ENCODE data around the gene ADAP2. TPM values are rescaled to one million over a fixed set of nuclear protein-coding genes. Genes with fewer than 3 reads are reported as not detected.

ADAP2 gene
- total and polyA plus RNA-seq, 2 of the 8 experiments (the other 6 are each of a cell fraction or from before 2014, with no cell fraction given) = 0.76 to 1.1 TPM

DNA sequence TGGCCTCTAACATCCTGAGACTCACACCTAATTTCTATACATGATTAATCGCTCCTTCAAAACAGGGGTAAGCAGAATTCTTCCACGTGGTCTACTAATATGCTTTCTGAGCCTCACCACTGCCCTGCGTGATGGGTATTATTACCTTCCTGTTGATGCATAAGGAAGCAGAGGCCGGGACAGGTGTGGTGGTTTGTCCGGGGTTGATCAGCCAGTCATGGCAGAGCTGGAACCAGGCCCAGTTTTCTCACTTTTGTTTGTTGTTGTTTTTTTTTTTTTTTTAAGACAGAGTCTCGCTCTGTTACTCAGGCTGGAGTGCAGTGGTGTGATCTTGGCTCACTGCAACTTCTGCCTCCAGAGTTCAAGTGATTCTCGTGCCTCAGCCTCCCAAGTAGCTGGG is 80.3 kb downstream of the ADAP2 start:
- Histone ChIP-seq H3K4me1 (replicated peaks in 1 of 4; ENCODE audit: control insufficient read depth in 3 of 4, insufficient read depth in 4 of 4, low read length in 3 of 4) (no peaks in the 10 kb centered on the region), H2BK15ac (ENCODE audit: low read length) (no peak overlapping the region), H3K27ac (ENCODE audit: low read depth, low read length) (no peak overlapping the region), H3K4ac (replicated peaks; ENCODE audit: insufficient read length, low read depth, low read length) (no peak overlapping the region), H2AK5ac (ENCODE audit: low read depth, low read length) (no peak overlapping the region), H3K9me3 (ENCODE audit: insufficient read depth in 2 of 2, low read depth in 1 of 2, low read length in 1 of 2) (no peaks in the 10 kb centered on the region), H3K23ac (ENCODE audit: insufficient read length) (no peak overlapping the region), H3K79me1 (ENCODE audit: low read depth, low read length) (no peaks in the 10 kb centered on the region), H3K4me2 (ENCODE audit: insufficient read depth in 1 of 2, low read depth in 2 of 2, low read length in 2 of 2) (no peak overlapping the region), H3K18ac (ENCODE audit: extremely low read depth, low read length) (no peak overlapping the region), H3K14ac (ENCODE audit: insufficient read length) (no peak overlapping the region), H4K8ac (ENCODE audit: extremely low read depth, insufficient read depth, low read length) (no peak overlapping the region), H4K91ac (replicated peaks; ENCODE audit: insufficient read length, low read length) (no peak overlapping the region), H4K20me1 (replicated peaks in 1 of 2; ENCODE audit: control insufficient read depth in 1 of 2, insufficient read depth in 2 of 2, low read length in 2 of 2) (no peaks in the 10 kb centered on the region), H3K9ac (replicated peaks in 1 of 4; ENCODE audit: extremely low read depth in 1 of 4, low read depth in 3 of 4, low read length in 3 of 4) (no peak overlapping the region), H4K5ac (ENCODE audit: insufficient read length, low read depth, low read length) (no peak overlapping the region), H2BK12ac (ENCODE audit: low read depth, low read length) (no peak overlapping the region), H2BK5ac (ENCODE audit: low read depth, low read length) (no peak overlapping the region), H3K79me2 (ENCODE audit: control insufficient read depth in 1 of 2, insufficient read depth in 2 of 2, low read length in 2 of 2) (no peaks in the 10 kb centered on the region), H3K56ac (replicated peaks; ENCODE audit: insufficient read length, low read depth, low read length) (no peak overlapping the region), H3K27me3 (replicated peaks in 1 of 4; ENCODE audit: control insufficient read depth in 3 of 4, extremely low read depth in 1 of 4, insufficient read depth in 3 of 4, low read length in 3 of 4) (no peaks in the 10 kb centered on the region), H2BK120ac (replicated peaks; ENCODE audit: low read depth, low read length) (no peak overlapping the region), H3K36me3 (ENCODE audit: control insufficient read depth in 2 of 4, insufficient read depth in 4 of 4, low read length in 3 of 4) (peaks cover 0 to 7% (median 3%) of the 10 kb centered on the region in 4 experiments; a peak in 5 of 8 replicates), H2BK20ac (ENCODE audit: low read length) (no peak overlapping the region), H2AFZ (ENCODE audit: low read length) (no peak overlapping the region), H3K23me2 (ENCODE audit: low read depth, low read length) (peaks cover 2% of the 10 kb centered on the region; the same call in 1 of the 2 replicates), H3K4me3 (ENCODE audit: extremely low read depth in 1 of 4, insufficient read depth in 2 of 4, low read depth in 3 of 4, low read length in 4 of 4) (no peak overlapping the region)
- 86% methylated on average over 6 of the region's 7 CpGs; no CpG with 5 or more reads in 1 of the 2 experiments for WGBS, 2 experiments (ENCODE audit: extremely low coverage in 1 of 2, insufficient coverage in 1 of 2, insufficient read length in 1 of 2, insufficient replicate concordance in 2 of 2, low coverage in 1 of 2, low lambda C conversion rate in 2 of 2, missing lambda C conversion rate in 1 of 2)
- DNase-seq (ENCODE audit: low read depth in 1 of 2, low spot score in 2 of 2) (no peak), FAIRE-seq (no peak)
- CTCF ChIA-PET (ENCODE audit: partially characterized antibody) = interaction anchor here (0.6 to 0.7 kb wide), 2 partner anchors 10 to 355 kb away, joined by 3 read pairs; no protein-coding TSS in a partner anchor
- TF ChIP-seq SRF (IDR thresholded peaks at IDR 0.05; ENCODE audit: low read depth, low read length) (no peak), KDM4A (IDR thresholded peaks at IDR 0.05; ENCODE audit: low read depth, low read length, severe bottlenecking) (no peak), SIRT6 (IDR thresholded peaks at IDR 0.05; ENCODE audit: low read length) (no peak), BRCA1 (IDR thresholded peaks at IDR 0.05; ENCODE audit: low read depth, low read length) (no peak), CHD1 (IDR thresholded peaks at IDR 0.05; ENCODE audit: low read depth, low read length) (no peak), YY1 (IDR thresholded peaks at IDR 0.05; ENCODE audit: low read depth, low read length) (no peak), JUN (IDR thresholded peaks at IDR 0.05; ENCODE audit: low read depth, low read length) (no peak), MAFK (IDR thresholded peaks at IDR 0.05; ENCODE audit: low read depth, low read length) (no peak), BACH1 (IDR thresholded peaks at IDR 0.05; ENCODE audit: low read length) (no peak), TEAD4 (IDR thresholded peaks at IDR 0.05; ENCODE audit: low read depth, low read length) (no peak), EZH2 (IDR thresholded peaks at IDR 0.05; ENCODE audit: low read depth, low read length, severe bottlenecking) (no peak), SP1 (IDR thresholded peaks at IDR 0.05; ENCODE audit: low read depth, low read length) (no peak)
- TF ChIP-seq, protein P1, sequence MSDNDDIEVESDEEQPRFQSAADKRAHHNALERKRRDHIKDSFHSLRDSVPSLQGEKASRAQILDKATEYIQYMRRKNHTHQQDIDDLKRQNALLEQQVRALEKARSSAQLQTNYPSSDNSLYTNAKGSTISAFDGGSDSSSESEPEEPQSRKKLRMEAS (IDR thresholded peaks at IDR 0.05) = no peak
- POLR2A ChIA-PET (ENCODE audit: partially characterized antibody) = no interaction called here

Data from H1 (cell line).